HCT116 (cell line): Measurements from ENCODE around the gene PDE4D. TPM values are rescaled to one million over a fixed set of nuclear protein-coding genes. Genes with fewer than 3 reads are reported as not detected.

Source experiments
- ATAC-seq: fragments of 200-7000 bp; cut with Tn5 transposase; 2 replicates; pipeline ENCODE4 v1.9.1; 2020; ENCODE audit warnings: mild to moderate bottlenecking, moderate library complexity
- BruUV-seq: library from RNA; stranded (reverse); fragments of 400-500 nt; replicated peaks from 2 replicates; lab custom pipeline; 2021; lab: Mats Ljungman, UMichigan
- CTCF ChIA-PET: fragments of 300-600 bp; sonication (Branson Sonifier 250); formaldehyde crosslinking; loops from one replicate; lab custom pipeline; 2021; ENCODE audit warnings: antibody characterized with exemption; lab: Charles Lee
- POLR2A ChIA-PET: fragments of 300-600, 350-600 bp; sonication (Branson Sonifier 250); formaldehyde crosslinking; loops from one replicate; lab custom pipeline; 2021; ENCODE audit warnings: antibody characterized with exemption; lab: Charles Lee
- RAD21 ChIA-PET, 2 experiments: fragments of 300-600 bp; sonication (Branson Sonifier 250); formaldehyde crosslinking; loops; one replicate each; lab custom pipeline; 2023; ENCODE audit warnings: low total read pairs in 2 of 2; ENCODE audit not compliant: uncharacterized antibody in 2 of 2, unreplicated experiment in 2 of 2, low non-redundant PET in 1 of 2; lab: Charles Lee
- DNase-seq: peaks from one replicate; pipeline ENCODE4 v3.0.0-alpha.2; 2010; ENCODE audit warnings: low read depth, low spot score
- H2AFZ ChIP-seq: fragments of 200-600 bp; shearing (Covaris generic), sonication (generic); 2 replicates; pipeline ENCODE4 v1.6.1; 2017; ENCODE audit warnings: low read depth, mixed run types, mixed read lengths, antibody characterized with exemption, low read length; ENCODE audit not compliant: poor library complexity, severe bottlenecking
- H3K27ac ChIP-seq: 2 replicates; pipeline ENCODE4 v1.5.1; 2012; ENCODE audit warnings: low read depth, low read length
- H3K27me3 ChIP-seq: fragments of 200-600 bp; sonication (generic); 2 replicates; pipeline ENCODE4 v1.6.1; 2016; ENCODE audit warnings: mixed run types, low read length, mixed read lengths; ENCODE audit not compliant: insufficient read depth
- H3K36me3 ChIP-seq, 2 experiments: fragments of 200-500 bp in 1 of 2; fragments of 200-600 bp in 1 of 2; sonication (Bioruptor generic) in 1 of 2; sonication (generic) in 1 of 2; 2 replicates each; pipeline versions ENCODE4 v1.5.1 to v1.6.1; 2014 to 2016; ENCODE audit warnings: low read length in 2 of 2, inconsistent platforms in 1 of 2, mixed read lengths in 1 of 2, mixed run types in 1 of 2; ENCODE audit not compliant: insufficient read depth in 2 of 2, control insufficient read depth in 1 of 2
- H3K4me1 ChIP-seq, 2 experiments: fragments of 200-600 bp in 1 of 2; sonication (generic) in 1 of 2; 2 replicates each; pipeline versions ENCODE4 v1.5.1 to v1.6.1; 2012 to 2017; ENCODE audit warnings: low read length in 2 of 2, inconsistent platforms in 1 of 2, mild to moderate bottlenecking in 1 of 2, mixed read lengths in 1 of 2, mixed run types in 1 of 2, moderate library complexity in 1 of 2; ENCODE audit not compliant: insufficient read depth in 2 of 2, control insufficient read depth in 1 of 2
- H3K4me2 ChIP-seq: fragments of 200-600 bp; sonication (generic); 2 replicates; pipeline ENCODE4 v1.6.1; 2017; ENCODE audit warnings: mixed run types, low read length, mixed read lengths
- H3K4me3 ChIP-seq, 2 experiments: fragments of 200-600 bp in 1 of 2; sonication (generic) in 1 of 2; replicated peaks in 1 of 2; 2 replicates each; pipeline ENCODE4 v1.5.1; 2011 to 2016; ENCODE audit warnings: low read length in 2 of 2, control low read depth in 1 of 2, low read depth in 1 of 2, mild to moderate bottlenecking in 1 of 2, mixed read lengths in 1 of 2, mixed run types in 1 of 2
- H3K79me2 ChIP-seq: fragments of 200-600 bp; sonication (generic); 2 replicates; pipeline ENCODE4 v1.6.1; 2017; ENCODE audit warnings: mild to moderate bottlenecking, mixed run types, low read length, moderate library complexity, mixed read lengths; ENCODE audit not compliant: insufficient read depth
- H3K9ac ChIP-seq: fragments of 200-600 bp; sonication (generic); 2 replicates; pipeline ENCODE4 v1.6.1; 2016; ENCODE audit warnings: low read length, mixed read lengths
- H3K9me2 ChIP-seq: fragments of 200-600 bp; sonication (generic), shearing (Covaris generic); 2 replicates; pipeline ENCODE4 v1.6.1; 2017; ENCODE audit warnings: mixed run types, mild to moderate bottlenecking, moderate library complexity; ENCODE audit not compliant: insufficient read depth
- H3K9me3 ChIP-seq, 2 experiments: fragments of 200-500 bp in 1 of 2; fragments of 200-600 bp in 1 of 2; sonication (Bioruptor generic) in 1 of 2; sonication (generic) in 1 of 2; 2 replicates each; pipeline ENCODE4 v1.6.1; 2014 to 2017; ENCODE audit warnings: low read length in 2 of 2, mixed read lengths in 2 of 2, inconsistent platforms in 1 of 2, low read depth in 1 of 2, mild to moderate bottlenecking in 1 of 2, mixed run types in 1 of 2, moderate library complexity in 1 of 2; ENCODE audit not compliant: control insufficient read depth in 1 of 2, insufficient read depth in 1 of 2
- H4K20me1 ChIP-seq: fragments of 200-600 bp; sonication (generic), shearing (Covaris generic); 2 replicates; pipeline ENCODE4 v1.6.1; 2017; ENCODE audit warnings: mixed run types, mild to moderate bottlenecking, moderate library complexity; ENCODE audit not compliant: insufficient read depth
- CEBPB ChIP-seq: IDR thresholded peaks from 2 replicates; pipeline ENCODE4 v1.6.1; 2012; ENCODE audit warnings: low read depth
- ELF1 ChIP-seq: IDR thresholded peaks from 2 replicates; pipeline ENCODE4 v1.6.1; 2012; ENCODE audit warnings: low read depth, borderline replicate concordance
- EZH2 ChIP-seq: fragments of 200-600 bp; sonication (generic); IDR thresholded peaks from 2 replicates; pipeline ENCODE4 v1.6.1; 2017; ENCODE audit warnings: antibody characterized with exemption, mixed run types
- EZH2phosphoT487 ChIP-seq: fragments of 200-600 bp; IDR thresholded peaks from 2 replicates; pipeline ENCODE4 v1.6.1; 2018; ENCODE audit warnings: antibody characterized with exemption, borderline replicate concordance
- POLR2A ChIP-seq: IDR thresholded peaks from 2 replicates; pipeline ENCODE4 v1.7.0; 2011; ENCODE audit warnings: borderline replicate concordance; ENCODE audit not compliant: insufficient read depth, insufficient read length; ENCODE audit errors: extremely low read depth
- RAD21 ChIP-seq: IDR thresholded peaks from 2 replicates; pipeline ENCODE4 v1.6.1; 2012; ENCODE audit warnings: low read depth, mild to moderate bottlenecking
- SIN3A ChIP-seq: IDR thresholded peaks from 2 replicates; pipeline ENCODE4 v1.6.1; 2012; ENCODE audit warnings: low read depth
- SP1 ChIP-seq: IDR thresholded peaks from 2 replicates; pipeline ENCODE4 v1.6.1; 2012; ENCODE audit warnings: low read depth
- SRF ChIP-seq: IDR thresholded peaks from 2 replicates; pipeline ENCODE4 v1.6.1; 2012; ENCODE audit warnings: low read depth
- ZFX ChIP-seq: fragments of 450-650 bp; IDR thresholded peaks from 2 replicates; pipeline ENCODE4 v1.6.1; 2017
- ZNF274 ChIP-seq: fragments of 200-500 bp; sonication (Bioruptor generic); IDR thresholded peaks from 2 replicates; pipeline ENCODE4 v1.6.1; 2014; ENCODE audit warnings: mild to moderate bottlenecking, low read depth, low read length, inconsistent platforms
- intact Hi-C: fragments of 100-400 bp; cut with micrococcal nuclease; formaldehyde crosslinking; loops from 2 replicates; pipeline ENCODE4 v1.10.0; 2022
- total RNA-seq: library from RNA; stranded (reverse); gene quantifications from one replicate; pipeline ENCODE4 v1.2.1, GENCODE V29; 2021; ENCODE audit not compliant: unreplicated experiment
- TF ChIP-seq, protein P1 (sequence below): IDR thresholded peaks from 2 replicates; pipeline ENCODE4 v1.6.1; 2011; ENCODE audit warnings: mild to moderate bottlenecking, low read length, moderate library complexity; ENCODE audit not compliant: insufficient replicate concordance; ENCODE audit errors: extremely low read depth
- TF ChIP-seq, protein P2 (sequence below), 3 experiments: fragments of 200-600 bp in 1 of 3; sonication (generic) in 1 of 3; IDR thresholded peaks in 2 of 3; conservative IDR thresholded peaks in 1 of 3; 2 replicates each; pipeline ENCODE4 v1.5.1; 2012 to 2017; ENCODE audit warnings: low read depth in 2 of 3, low read length in 2 of 3, antibody characterized with exemption in 1 of 3, borderline replicate concordance in 1 of 3, control low read depth in 1 of 3, mild to moderate bottlenecking in 1 of 3, mixed read lengths in 1 of 3, mixed run types in 1 of 3, moderate library complexity in 1 of 3; ENCODE audit not compliant: insufficient read depth in 1 of 3
- TF ChIP-seq, protein P3 (sequence below): IDR thresholded peaks from 2 replicates; pipeline ENCODE4 v1.6.1; 2012; ENCODE audit warnings: low read depth

PDE4D gene
- total RNA-seq, 1 experiment from 2014 or later = 1.1 TPM

DNA sequence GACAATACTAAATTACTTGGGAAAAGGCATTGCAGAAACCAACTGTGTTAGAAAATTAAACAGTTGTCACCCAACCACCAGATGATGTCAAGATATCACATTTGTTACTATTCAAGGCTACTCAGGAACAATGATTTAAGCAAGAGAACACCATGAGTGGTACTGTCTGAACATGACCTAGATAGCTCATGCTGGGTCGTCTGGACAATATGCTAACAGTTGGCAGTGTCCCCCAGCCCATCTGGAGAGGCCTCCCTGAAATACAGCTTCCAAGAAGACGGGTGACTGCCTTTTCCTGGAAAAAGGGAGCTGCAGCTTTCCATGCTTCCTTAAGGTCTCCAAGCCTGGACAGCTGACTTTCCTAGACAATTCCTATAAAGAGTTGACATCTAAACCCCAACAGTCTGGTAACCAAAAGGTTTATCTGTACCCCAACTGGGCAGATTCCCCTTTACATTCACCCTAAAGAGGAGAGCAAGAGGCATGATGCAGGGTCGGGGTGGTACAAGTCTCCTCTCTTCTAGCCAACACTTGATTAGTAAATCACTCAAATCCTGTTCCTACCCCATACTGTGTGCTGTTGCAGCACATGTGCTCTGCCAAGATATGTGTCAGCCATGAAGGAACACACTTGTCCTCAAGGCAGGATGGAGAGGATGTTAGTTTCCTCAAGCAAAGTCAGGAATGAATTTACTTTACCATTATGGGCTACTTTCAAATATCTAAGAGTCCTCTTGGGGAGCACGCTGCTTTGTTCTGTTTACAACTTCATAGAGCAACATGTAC lies 433.0 kb downstream of the PDE4D start:
- H3K27me3 ChIP-seq = peaks cover 11% of the 10 kb centered on the region
- ATAC-seq (no peak), DNase-seq (no peak)
- BruUV-seq = no TSS peak
- no peak overlapping the region for H3K4me3 ChIP-seq
- no peaks in the 10 kb centered on the region for H3K4me1 ChIP-seq
- ChIA-PET RAD21 (no interaction called here), POLR2A (no interaction called here), CTCF (no interaction called here)
- H3K9ac ChIP-seq = no peak overlapping the region
- no peaks in the 10 kb centered on the region for H4K20me1 ChIP-seq
- no peaks in the 10 kb centered on the region for H3K79me2 ChIP-seq
- no peak overlapping the region for H3K27ac ChIP-seq
- H3K9me2 ChIP-seq = no peaks in the 10 kb centered on the region
- intact Hi-C loops = no loop called here
- no peak overlapping the region for H2AFZ ChIP-seq
- no peaks in the 10 kb centered on the region for H3K9me3 ChIP-seq
- H3K36me3 ChIP-seq = no peaks in the 10 kb centered on the region
- H3K4me2 ChIP-seq = no peak overlapping the region
- TF ChIP-seq ELF1 = no peak
- TF ChIP-seq, protein P1, sequence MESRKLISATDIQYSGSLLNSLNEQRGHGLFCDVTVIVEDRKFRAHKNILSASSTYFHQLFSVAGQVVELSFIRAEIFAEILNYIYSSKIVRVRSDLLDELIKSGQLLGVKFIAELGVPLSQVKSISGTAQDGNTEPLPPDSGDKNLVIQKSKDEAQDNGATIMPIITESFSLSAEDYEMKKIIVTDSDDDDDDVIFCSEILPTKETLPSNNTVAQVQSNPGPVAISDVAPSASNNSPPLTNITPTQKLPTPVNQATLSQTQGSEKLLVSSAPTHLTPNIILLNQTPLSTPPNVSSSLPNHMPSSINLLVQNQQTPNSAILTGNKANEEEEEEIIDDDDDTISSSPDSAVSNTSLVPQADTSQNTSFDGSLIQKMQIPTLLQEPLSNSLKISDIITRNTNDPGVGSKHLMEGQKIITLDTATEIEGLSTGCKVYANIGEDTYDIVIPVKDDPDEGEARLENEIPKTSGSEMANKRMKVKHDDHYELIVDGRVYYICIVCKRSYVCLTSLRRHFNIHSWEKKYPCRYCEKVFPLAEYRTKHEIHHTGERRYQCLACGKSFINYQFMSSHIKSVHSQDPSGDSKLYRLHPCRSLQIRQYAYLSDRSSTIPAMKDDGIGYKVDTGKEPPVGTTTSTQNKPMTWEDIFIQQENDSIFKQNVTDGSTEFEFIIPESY = no peak
- TF ChIP-seq, protein P2, sequence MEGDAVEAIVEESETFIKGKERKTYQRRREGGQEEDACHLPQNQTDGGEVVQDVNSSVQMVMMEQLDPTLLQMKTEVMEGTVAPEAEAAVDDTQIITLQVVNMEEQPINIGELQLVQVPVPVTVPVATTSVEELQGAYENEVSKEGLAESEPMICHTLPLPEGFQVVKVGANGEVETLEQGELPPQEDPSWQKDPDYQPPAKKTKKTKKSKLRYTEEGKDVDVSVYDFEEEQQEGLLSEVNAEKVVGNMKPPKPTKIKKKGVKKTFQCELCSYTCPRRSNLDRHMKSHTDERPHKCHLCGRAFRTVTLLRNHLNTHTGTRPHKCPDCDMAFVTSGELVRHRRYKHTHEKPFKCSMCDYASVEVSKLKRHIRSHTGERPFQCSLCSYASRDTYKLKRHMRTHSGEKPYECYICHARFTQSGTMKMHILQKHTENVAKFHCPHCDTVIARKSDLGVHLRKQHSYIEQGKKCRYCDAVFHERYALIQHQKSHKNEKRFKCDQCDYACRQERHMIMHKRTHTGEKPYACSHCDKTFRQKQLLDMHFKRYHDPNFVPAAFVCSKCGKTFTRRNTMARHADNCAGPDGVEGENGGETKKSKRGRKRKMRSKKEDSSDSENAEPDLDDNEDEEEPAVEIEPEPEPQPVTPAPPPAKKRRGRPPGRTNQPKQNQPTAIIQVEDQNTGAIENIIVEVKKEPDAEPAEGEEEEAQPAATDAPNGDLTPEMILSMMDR (IDR thresholded peaks at IDR 0.05 in 2 of 3, conservative IDR thresholded peaks at IDR 0.05 in 1 of 3; ENCODE audit: borderline replicate concordance in 1 of 3, insufficient read depth in 1 of 3, low read depth in 2 of 3, low read length in 2 of 3) = no peak
- no peak for TF ChIP-seq SIN3A
- TF ChIP-seq SP1 = no peak
- TF ChIP-seq EZH2phosphoT487 = no peak
- no peak for TF ChIP-seq POLR2A
- TF ChIP-seq EZH2 = no peak
- no peak for TF ChIP-seq SRF
- no peak for TF ChIP-seq CEBPB
- TF ChIP-seq RAD21 = no peak
- TF ChIP-seq ZFX = no peak
- TF ChIP-seq ZNF274 = no peak
- TF ChIP-seq, protein P3, sequence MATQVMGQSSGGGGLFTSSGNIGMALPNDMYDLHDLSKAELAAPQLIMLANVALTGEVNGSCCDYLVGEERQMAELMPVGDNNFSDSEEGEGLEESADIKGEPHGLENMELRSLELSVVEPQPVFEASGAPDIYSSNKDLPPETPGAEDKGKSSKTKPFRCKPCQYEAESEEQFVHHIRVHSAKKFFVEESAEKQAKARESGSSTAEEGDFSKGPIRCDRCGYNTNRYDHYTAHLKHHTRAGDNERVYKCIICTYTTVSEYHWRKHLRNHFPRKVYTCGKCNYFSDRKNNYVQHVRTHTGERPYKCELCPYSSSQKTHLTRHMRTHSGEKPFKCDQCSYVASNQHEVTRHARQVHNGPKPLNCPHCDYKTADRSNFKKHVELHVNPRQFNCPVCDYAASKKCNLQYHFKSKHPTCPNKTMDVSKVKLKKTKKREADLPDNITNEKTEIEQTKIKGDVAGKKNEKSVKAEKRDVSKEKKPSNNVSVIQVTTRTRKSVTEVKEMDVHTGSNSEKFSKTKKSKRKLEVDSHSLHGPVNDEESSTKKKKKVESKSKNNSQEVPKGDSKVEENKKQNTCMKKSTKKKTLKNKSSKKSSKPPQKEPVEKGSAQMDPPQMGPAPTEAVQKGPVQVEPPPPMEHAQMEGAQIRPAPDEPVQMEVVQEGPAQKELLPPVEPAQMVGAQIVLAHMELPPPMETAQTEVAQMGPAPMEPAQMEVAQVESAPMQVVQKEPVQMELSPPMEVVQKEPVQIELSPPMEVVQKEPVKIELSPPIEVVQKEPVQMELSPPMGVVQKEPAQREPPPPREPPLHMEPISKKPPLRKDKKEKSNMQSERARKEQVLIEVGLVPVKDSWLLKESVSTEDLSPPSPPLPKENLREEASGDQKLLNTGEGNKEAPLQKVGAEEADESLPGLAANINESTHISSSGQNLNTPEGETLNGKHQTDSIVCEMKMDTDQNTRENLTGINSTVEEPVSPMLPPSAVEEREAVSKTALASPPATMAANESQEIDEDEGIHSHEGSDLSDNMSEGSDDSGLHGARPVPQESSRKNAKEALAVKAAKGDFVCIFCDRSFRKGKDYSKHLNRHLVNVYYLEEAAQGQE = no peak
